Mesendoderm (in vitro differentiated cells): ENCODE measurements around the gene GNAL.
"Not testable (repeated sequence)": the region's sequence is repeated elsewhere in the genome, so short reads cannot be mapped to it uniquely, and the experiment has no call there.

Source experiments
- DNase-seq: peaks from one replicate; pipeline ENCODE4 v3.0.0; 2013
- H2AK5ac ChIP-seq: 2 replicates; pipeline ENCODE4 v1.6.1; 2013; ENCODE audit warnings: low read length, inconsistent platforms
- H2BK120ac ChIP-seq: 2 replicates; pipeline ENCODE4 v1.6.1; 2013; ENCODE audit warnings: low read depth, mild to moderate bottlenecking, low read length, moderate library complexity, mixed read lengths
- H2BK15ac ChIP-seq: replicated peaks from 2 replicates; pipeline ENCODE4 v1.6.1; 2013; ENCODE audit warnings: low read depth, mild to moderate bottlenecking, moderate library complexity
- H2BK5ac ChIP-seq: 2 replicates; pipeline ENCODE4 v1.6.1; 2013; ENCODE audit warnings: low read length, inconsistent platforms
- H3K18ac ChIP-seq: 2 replicates; pipeline ENCODE4 v1.6.1; 2013; ENCODE audit warnings: mild to moderate bottlenecking, low read length, mixed read lengths
- H3K23ac ChIP-seq: one replicate; pipeline ENCODE4 v1.6.1; 2013; ENCODE audit warnings: low read length
- H3K27ac ChIP-seq: 2 replicates; pipeline ENCODE4 v1.5.1; 2013; ENCODE audit warnings: low read depth, mild to moderate bottlenecking, inconsistent platforms, low read length, moderate library complexity
- H3K27me3 ChIP-seq: 2 replicates; pipeline ENCODE4 v1.6.1; 2013; ENCODE audit warnings: low read length, control low read depth, mild to moderate bottlenecking, inconsistent platforms; ENCODE audit not compliant: insufficient read depth, poor library complexity
- H3K36me3 ChIP-seq: 2 replicates; pipeline ENCODE4 v1.6.1; 2013; ENCODE audit warnings: low read length, inconsistent platforms; ENCODE audit not compliant: control insufficient read depth, insufficient read depth
- H3K4ac ChIP-seq: one replicate; pipeline ENCODE4 v1.6.1; 2013; ENCODE audit warnings: low read depth, mild to moderate bottlenecking, low read length, moderate library complexity
- H3K4me1 ChIP-seq: 2 replicates; pipeline ENCODE4 v1.6.1; 2013; ENCODE audit warnings: low read depth, low read length, inconsistent platforms; ENCODE audit not compliant: control insufficient read depth
- H3K4me2 ChIP-seq: 2 replicates; pipeline ENCODE4 v1.6.1; 2013; ENCODE audit warnings: low read length
- H3K4me3 ChIP-seq: 2 replicates; pipeline ENCODE4 v1.5.1; 2013; ENCODE audit warnings: mild to moderate bottlenecking, low read length
- H3K56ac ChIP-seq: one replicate; pipeline ENCODE4 v1.6.1; 2013; ENCODE audit warnings: low read length
- H3K79me1 ChIP-seq: 2 replicates; pipeline ENCODE4 v1.6.1; 2013; ENCODE audit warnings: low read length, inconsistent platforms
- H3K79me2 ChIP-seq: 2 replicates; pipeline ENCODE4 v1.6.1; 2013; ENCODE audit warnings: mild to moderate bottlenecking, low read length; ENCODE audit not compliant: control insufficient read depth, insufficient read depth
- H3K9ac ChIP-seq: 2 replicates; pipeline ENCODE4 v1.6.1; 2013; ENCODE audit warnings: low read length, inconsistent platforms
- H4K5ac ChIP-seq: one replicate; pipeline ENCODE4 v1.6.1; 2013; ENCODE audit warnings: low read length
- H4K8ac ChIP-seq: one replicate; pipeline ENCODE4 v1.6.1; 2013; ENCODE audit warnings: low read depth, mild to moderate bottlenecking, control low read depth, low read length, moderate library complexity
- WGBS: extraction: QIAGEN DNeasy Blood & Tissue Kit; methylation state at CpG from one replicate; pipeline ENCODE4 v1.1.7; 2013; ENCODE audit warnings: low lambda C conversion rate, missing lambda C conversion rate; ENCODE audit not compliant: insufficient coverage; ENCODE audit errors: extremely low coverage; 5-methylcytosine and 5-hydroxymethylcytosine counted together

Gene GNAL

DNA sequence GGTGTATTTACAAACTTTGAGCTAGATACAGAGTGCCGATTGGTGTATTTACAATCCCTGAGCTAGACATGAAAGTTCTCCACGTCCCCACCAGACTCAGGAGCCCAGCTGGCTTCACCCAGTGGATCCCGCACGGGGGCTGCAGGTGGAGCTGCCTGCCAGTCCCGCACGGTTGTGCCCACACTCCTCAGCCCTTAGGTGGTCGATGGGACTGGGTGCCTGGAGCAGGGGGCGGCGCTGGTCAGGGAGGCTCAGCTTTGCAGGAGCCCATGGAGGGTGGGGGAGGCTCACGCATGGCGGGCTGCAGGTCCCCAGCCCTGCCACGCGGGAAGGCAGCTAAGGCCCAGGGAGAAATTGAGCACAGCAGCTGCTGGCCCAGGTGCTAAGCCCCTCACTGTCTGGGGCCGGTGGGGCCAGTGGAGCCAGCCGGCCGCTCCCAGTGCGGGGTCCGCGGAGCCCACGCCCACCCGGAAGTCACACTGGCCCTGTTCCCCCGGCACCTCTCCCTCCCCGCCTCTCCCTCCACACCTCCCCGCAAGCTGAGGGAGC is 27.8 kb downstream of the GNAL start:
- H3K18ac ChIP-seq, H3K79me1 ChIP-seq, H2BK15ac ChIP-seq, H4K5ac ChIP-seq, H2BK120ac ChIP-seq, H4K8ac ChIP-seq, H2AK5ac ChIP-seq, H3K23ac ChIP-seq, H3K36me3 ChIP-seq, DNase-seq, H3K56ac ChIP-seq, H3K27me3 ChIP-seq, H3K4me2 ChIP-seq, H3K27ac ChIP-seq, H3K4ac ChIP-seq, H2BK5ac ChIP-seq, H3K4me3 ChIP-seq, H3K9ac ChIP-seq, H3K79me2 ChIP-seq: not testable (repeated sequence)
- no CpG with 5 or more reads among the region's 24 CpGs for WGBS
- H3K4me1 ChIP-seq: peaks cover 27% of the 10 kb centered on the region

DNA sequence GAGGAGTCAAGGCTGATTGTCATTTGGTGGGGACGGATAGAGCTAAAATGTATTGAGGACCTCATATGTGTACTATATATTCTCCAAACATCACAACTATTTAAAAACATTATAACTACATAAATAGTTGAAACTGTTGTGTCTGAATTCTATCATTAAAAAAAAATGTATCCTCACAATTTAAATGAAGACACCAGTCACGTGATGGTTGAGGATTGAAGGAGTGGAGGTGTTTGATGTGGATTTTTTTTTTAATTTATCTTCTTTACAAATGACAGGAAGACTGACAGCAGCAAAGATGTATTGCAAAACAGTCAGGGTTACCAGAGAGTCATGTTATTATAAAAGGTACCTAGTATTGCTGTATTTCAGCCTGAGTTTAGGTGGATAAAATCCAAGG is 30.0 kb downstream of the GNAL start:
- Histone ChIP-seq H2BK120ac (no peak overlapping the region), H4K5ac (no peak overlapping the region), H3K4me1 (peaks cover 10% of the 10 kb centered on the region), H2BK5ac (no peak overlapping the region), H3K79me1 (no peaks in the 10 kb centered on the region), H3K27me3 (no peaks in the 10 kb centered on the region), H4K8ac (no peak overlapping the region), H2AK5ac (no peak overlapping the region), H3K4ac (no peak overlapping the region), H2BK15ac (no peak overlapping the region), H3K9ac (no peak overlapping the region), H3K23ac (no peak overlapping the region), H3K27ac (no peak overlapping the region), H3K4me2 (no peak overlapping the region), H3K56ac (no peak overlapping the region), H3K18ac (no peak overlapping the region), H3K4me3 (no peak overlapping the region), H3K79me2 (no peaks in the 10 kb centered on the region), H3K36me3 (no peaks in the 10 kb centered on the region)
- DNase-seq: no peak
- WGBS: no CpG with 5 or more reads among the region's 2 CpGs

DNA sequence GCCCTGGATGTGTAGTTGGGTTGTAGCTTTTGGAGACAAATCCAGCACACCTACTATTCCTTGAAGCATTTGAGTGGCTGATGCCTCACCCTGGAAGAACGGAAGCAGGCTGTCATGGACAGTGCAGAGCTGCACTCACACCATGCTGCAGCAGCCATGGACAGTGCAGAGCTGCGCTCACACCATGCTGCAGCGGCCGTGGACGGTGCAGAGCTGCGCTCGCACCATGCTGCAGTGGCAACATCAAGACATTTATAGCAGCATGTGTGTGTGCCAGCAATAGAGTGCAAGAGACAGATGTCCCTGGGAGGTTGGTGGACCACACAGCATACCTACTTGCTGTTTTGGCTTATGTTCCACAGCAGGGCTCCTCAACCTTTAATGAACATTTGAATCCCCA is 30.6 kb downstream of the GNAL start:
- Histone ChIP-seq H3K18ac (no peak overlapping the region), H4K8ac (no peak overlapping the region), H3K4me1 (peaks cover 10% of the 10 kb centered on the region), H3K79me1 (no peaks in the 10 kb centered on the region), H3K27me3 (no peaks in the 10 kb centered on the region), H3K79me2 (no peaks in the 10 kb centered on the region), H3K56ac (peak overlapping the region; percentile 17), H3K9ac (no peak overlapping the region), H4K5ac (no peak overlapping the region), H3K4me3 (no peak overlapping the region), H2BK15ac (no peak overlapping the region), H2AK5ac (no peak overlapping the region), H3K36me3 (no peaks in the 10 kb centered on the region), H3K27ac (no peak overlapping the region), H3K23ac (no peak overlapping the region), H3K4me2 (no peak overlapping the region), H2BK5ac (no peak overlapping the region), H3K4ac (no peak overlapping the region), H2BK120ac (no peak overlapping the region)
- no CpG with 5 or more reads among the region's 7 CpGs for WGBS
- no peak for DNase-seq

GRCh38 chr18:11721720-11722119 is 32.7 kb downstream of the GNAL start:
- no peaks in the 10 kb centered on the region for H3K79me1 ChIP-seq
- H3K27me3 ChIP-seq: no peaks in the 10 kb centered on the region
- no peak overlapping the region for H3K27ac ChIP-seq
- H3K79me2 ChIP-seq: no peaks in the 10 kb centered on the region
- no peak overlapping the region for H3K4ac ChIP-seq
- no peak overlapping the region for H3K56ac ChIP-seq
- no peak overlapping the region for H3K4me3 ChIP-seq
- no peak overlapping the region for H2BK15ac ChIP-seq
- peaks cover 7% of the 10 kb centered on the region for H3K4me1 ChIP-seq
- no peak overlapping the region for H3K9ac ChIP-seq
- H4K8ac ChIP-seq: no peak overlapping the region
- no peak overlapping the region for H3K18ac ChIP-seq
- H3K36me3 ChIP-seq: no peaks in the 10 kb centered on the region
- H2AK5ac ChIP-seq: no peak overlapping the region
- H4K5ac ChIP-seq: no peak overlapping the region
- H2BK5ac ChIP-seq: no peak overlapping the region
- H3K4me2 ChIP-seq: no peak overlapping the region
- no CpG with 5 or more reads among the region's 3 CpGs for WGBS
- no peak overlapping the region for H3K23ac ChIP-seq
- no peak overlapping the region for H2BK120ac ChIP-seq
- no peak for DNase-seq

- Histone ChIP-seq H3K4ac (no peak overlapping the region), H2BK5ac (no peak overlapping the region), H3K27ac (no peak overlapping the region), H4K5ac (no peak overlapping the region), H3K18ac (no peak overlapping the region), H3K79me1 (no peaks in the 10 kb centered on the region), H3K4me1 (peaks cover 3% of the 10 kb centered on the region), H3K4me3 (no peak overlapping the region), H3K56ac (no peak overlapping the region), H3K27me3 (no peaks in the 10 kb centered on the region), H3K4me2 (no peak overlapping the region), H3K23ac (no peak overlapping the region), H3K36me3 (no peaks in the 10 kb centered on the region), H2BK15ac (no peak overlapping the region), H4K8ac (no peak overlapping the region), H3K9ac (no peak overlapping the region), H3K79me2 (no peaks in the 10 kb centered on the region), H2BK120ac (no peak overlapping the region), H2AK5ac (no peak overlapping the region)
- no CpG with 5 or more reads among the region's 5 CpGs for WGBS
- no peak for DNase-seq
Observed at GRCh38 chr18:11724781-11725180, 35.7 kb downstream of the GNAL start.

DNA sequence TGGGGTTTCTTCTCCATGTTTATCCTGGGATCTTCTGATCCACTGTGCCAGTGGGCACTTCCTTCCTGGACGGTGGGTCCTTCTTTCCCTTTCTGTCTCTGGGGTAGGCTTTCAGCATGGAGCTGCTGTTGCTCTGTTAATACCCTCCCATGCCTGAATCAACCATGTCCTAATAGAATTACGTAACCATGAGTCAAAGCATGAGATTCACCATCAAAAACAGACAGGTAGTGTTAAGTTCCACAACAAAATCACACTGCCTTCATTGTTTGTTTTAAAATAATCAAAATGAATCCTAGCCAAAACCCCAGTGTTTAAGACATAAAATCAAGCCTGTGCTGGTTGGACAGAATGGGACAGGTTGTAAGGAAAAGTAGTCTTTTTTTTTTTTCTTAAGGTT is 37.5 kb downstream of the GNAL start:
- Histone ChIP-seq H3K56ac (no peak overlapping the region), H3K4ac (no peak overlapping the region), H3K27me3 (no peaks in the 10 kb centered on the region), H3K79me1 (no peaks in the 10 kb centered on the region), H2BK120ac (no peak overlapping the region), H3K23ac (no peak overlapping the region), H3K9ac (no peak overlapping the region), H3K27ac (no peak overlapping the region), H4K5ac (no peak overlapping the region), H2BK5ac (no peak overlapping the region), H4K8ac (no peak overlapping the region), H3K4me2 (no peak overlapping the region), H2AK5ac (no peak overlapping the region), H3K4me3 (no peak overlapping the region), H3K18ac (no peak overlapping the region), H3K79me2 (no peaks in the 10 kb centered on the region), H3K36me3 (no peaks in the 10 kb centered on the region), H2BK15ac (no peak overlapping the region), H3K4me1 (peaks cover 2% of the 10 kb centered on the region)
- no peak for DNase-seq
- WGBS: no CpG with 5 or more reads among the region's 2 CpGs
